ENCODE results near the gene PLXNA4.

The PLXNA4 gene

DNA sequence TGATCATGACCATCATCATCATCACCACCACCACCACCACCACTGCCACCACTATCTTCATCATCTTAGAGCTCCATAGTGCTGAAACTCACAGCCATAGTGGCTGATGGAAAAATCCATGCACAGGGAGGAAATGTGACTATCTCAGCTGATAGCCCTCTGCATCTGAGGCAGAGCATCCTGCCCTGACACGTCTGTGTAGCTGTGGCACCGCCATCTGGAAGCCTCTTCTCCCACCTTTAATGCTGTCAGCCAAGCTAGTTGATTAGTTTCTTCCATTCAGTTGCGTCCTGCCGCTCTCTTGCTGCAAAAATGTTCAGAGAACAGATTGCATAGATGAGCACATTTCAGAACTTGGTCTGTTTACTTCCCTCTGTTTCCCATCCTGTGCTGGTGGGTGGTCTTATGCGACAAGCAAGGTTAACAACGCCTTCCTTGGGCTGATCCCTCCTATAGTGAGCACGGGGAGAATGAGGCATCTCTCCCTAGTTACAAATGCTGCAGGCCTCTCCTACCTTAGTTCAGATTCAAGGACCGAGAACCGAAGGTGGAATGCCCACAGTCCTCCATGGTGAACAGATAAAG, 478.6 kb downstream of the PLXNA4 start:
- no peak for DNase-seq

DNA sequence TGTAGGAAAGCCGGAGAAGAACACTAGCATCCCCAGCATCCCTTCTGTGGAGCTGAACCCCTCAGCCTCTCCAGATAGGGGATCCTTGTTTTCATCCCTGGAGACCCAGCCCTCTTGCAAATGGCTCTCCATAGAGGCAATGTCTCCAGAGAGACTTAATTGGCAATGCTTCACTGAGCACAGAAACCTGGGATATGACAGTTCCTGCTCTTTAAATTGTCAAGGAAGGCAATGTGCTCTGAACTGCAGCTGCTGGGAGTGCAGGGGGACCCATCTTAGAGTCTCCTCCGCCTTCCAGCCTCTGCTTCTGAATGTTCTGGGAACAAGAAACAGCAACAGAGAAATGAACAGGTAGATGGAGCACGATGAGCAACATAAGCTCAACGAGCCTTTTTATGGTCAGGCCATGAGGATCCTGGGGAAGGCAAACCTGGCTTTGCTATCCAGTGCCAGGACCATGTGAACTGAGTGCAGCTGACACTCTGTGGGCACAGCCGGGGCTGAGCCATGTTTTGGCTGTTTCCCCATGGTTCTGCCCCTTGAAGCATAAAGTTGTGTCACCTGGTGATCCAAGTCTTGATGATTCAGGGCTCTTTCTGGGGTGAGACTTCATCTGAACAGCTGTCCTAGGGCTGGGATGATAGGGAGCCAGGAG, 481.0 kb downstream of the PLXNA4 start:
- no peak for DNase-seq

DNA sequence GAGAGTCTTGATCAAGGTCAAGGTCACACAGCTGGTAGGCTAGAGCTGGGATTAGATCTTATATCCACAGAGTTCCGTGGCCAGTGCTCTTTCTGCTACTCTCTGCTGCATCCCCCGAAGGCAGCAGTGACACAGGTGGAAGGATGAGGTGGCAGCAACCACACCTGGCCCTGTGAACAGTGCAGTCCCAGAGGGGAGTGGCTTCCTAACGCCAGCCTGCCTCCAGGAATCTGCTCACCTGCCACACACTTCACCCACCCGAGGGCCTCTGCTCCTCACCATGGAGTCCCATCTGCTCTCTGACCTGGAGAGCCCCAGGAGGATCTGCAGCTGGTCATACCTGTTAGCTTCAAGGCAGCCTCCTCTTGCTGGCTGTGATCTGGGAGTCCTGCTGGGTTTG, 484.2 kb downstream of the PLXNA4 start:
- DNase-seq: no peak

- no peak for DNase-seq
Observed at GRCh38 chr7:132091706-132092105, 484.6 kb downstream of the PLXNA4 start.

DNA sequence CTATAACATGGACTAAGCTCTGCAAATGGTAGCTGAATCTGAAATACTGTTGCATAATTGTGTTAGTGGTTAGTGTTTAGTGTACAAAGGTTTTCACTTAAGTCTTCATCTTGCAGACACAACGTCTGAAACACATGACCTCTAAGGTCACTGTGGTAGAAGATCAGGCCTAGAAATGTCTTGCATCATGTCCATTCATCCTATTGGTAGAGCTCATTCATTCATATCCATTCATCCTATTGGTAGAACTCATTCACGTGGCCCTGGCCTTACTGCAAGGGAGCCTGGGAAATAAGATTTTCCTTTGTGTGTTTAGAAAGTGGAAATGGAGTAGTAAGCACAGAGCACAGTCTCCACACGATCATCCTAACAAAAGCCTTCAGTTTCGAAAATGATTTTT, 485.8 kb downstream of the PLXNA4 start:
- DNase-seq: no peak

DNA sequence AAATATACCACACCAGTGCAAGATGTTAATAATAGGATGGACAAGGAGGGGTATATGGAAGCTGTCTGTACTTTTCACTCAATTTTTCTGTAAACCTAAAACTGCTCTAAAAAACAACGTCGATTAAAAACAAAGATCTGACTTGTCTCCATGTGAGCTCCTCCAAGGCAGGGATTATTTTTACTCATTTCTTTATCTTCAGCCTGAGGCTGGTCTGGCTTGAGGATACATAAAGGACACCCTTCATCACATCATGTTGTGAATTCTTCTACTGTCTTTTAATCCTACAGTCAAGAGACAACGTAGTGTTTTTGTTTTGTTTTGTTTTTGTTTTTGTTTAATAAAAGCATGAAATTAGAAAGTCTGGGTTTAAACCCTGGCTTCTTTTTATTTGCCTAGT, 486.9 kb downstream of the PLXNA4 start:
- no peak for DNase-seq

GRCh38 chr7:132087421-132087820, 488.8 kb downstream of the PLXNA4 start:
- DNase-seq: no peak

DNA sequence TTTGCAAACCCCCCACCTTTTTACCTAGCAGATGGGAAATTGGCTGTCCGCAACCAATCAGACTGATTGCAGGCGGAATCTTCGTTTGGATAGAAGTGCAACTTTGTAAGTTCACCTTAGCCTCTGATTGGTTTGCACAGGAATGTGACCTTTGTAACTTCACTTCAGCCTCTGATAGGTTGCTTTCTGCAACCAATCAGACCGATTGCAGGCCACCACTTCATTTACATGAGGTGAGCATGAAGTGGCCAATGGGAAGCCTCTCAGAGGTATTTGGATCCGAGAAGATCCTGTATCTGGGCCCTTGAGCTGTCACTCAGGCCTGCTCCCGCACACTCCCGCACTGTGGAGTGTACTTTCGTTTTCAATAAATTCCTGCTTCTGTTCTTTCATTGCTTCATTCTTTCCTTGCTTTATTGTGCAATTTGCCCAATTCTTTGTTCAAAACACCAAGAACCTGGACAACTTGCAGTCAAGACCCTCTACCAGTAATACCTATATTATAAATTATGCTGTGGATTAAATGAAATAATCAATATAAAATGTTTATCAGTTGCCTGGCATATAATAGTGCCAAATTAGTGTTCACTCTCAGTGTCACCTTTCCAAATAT, 491.4 kb downstream of the PLXNA4 start:
- DNase-seq: no peak

DNA sequence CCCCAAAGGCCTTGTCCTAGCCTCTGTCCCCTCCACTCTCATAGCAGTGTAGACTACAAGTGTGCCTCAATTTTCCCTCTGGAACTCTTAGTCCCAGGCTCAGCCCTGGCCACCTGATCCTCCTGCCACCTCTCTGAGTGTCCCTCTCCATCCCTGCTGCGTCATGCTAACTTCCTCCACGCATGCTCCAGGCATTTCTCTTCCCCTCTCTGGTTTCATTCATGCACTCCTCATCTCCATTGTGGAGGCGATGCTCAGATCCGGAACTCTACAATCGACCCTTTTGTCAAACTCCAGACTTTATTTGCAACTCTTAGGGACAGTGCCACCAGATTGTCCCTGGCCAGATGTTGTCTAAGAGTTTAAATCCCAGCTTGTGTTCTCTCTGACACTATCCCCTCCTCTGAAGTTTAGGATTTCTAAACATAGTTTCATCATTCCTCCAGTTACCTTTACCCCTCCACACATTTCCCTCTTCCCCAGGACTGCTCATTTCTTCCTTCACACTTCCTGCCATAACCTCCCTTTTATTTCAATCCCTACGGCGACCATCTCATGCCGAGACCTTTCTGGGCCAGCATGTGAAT, 492.6 kb downstream of the PLXNA4 start:
- DNase-seq: no peak

DNA sequence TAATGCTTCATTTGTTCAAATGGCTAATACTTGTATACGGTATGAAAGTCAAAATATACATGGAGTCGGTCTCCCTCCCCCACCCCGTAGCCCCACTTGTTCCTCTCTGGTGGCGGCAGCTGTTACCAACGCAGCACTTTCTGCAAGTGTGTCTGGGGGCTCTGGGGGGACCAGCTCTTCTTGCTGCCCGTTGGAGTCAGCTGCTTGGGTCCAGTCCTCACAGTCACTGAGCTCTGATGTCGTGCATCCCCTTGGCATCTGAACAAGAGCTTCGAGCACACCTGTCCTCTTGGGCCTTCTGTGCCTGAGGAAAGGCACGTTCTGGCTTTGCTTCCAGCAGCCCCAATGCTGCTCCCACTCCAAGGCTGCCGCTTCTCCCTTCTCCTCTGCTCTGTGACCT, 493.1 kb downstream of the PLXNA4 start:
- DNase-seq: no peak

DNA sequence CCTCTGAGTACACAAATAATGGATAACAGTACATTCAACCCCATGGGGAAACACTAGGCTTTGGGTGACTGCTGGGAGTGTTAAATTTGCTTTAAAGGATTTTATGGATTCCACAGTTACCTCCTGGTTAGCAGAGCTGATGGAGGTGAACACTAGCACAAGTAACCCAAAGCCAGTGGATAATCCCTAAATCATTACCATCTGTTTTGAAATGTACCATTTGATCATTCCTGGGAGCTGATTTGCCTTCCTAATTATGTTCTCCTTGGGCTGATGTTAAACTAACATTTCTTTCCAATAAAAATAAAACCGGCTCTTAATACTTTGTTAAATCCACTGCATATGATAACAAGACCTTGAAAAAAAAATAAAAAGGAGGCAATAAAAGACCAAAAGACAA, 493.9 kb downstream of the PLXNA4 start:
- DNase-seq: no peak

- no peak for DNase-seq
Observed at GRCh38 chr7:132081686-132082085, 494.6 kb downstream of the PLXNA4 start.

- no peak for DNase-seq
Observed at GRCh38 chr7:132080967-132081668, 495.2 kb downstream of the PLXNA4 start.

GRCh38 chr7:132080467-132080866, 495.8 kb downstream of the PLXNA4 start:
- DNase-seq: no peak

DNA sequence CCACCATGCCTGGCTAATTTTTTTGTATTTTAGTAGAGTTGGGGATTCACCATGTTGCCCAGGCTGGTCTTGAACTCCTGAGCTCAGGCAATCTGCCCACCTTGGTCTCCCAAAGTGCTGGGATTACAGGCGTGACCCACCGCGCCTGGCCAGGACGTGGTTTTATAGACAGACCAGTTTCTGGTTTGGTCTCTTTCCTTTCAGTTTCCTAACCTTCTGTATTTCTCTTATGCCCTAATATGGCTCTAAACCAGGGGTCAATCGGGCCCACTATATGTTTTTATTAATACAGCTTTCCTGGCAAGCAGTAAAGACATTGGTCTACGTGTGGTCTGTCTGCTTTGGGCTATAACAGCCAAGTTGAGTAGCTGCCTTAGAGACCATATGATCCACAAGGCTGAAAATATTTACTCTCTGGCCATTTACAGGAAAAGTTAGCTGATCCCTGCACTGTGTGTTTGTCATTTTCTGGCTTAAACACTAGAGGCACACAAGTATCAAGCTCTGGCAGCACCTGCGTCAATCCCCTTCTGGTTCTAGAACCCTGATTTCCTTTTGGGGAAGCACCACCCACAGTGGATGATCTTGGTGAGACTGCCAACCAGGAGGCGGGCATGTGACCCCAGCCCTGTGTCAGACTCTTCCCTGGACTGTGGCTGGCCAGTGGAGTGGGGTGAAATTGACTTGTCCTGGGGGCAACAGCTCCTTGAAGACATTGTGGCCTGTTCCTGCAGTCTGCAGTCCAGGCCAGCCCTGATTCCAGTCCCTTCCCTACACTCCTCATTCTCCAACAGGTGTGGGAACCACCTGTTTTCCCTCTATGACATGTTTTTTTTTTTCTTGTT, 497.2 kb downstream of the PLXNA4 start:
- no peak for DNase-seq

GRCh38 chr7:132077971-132078685, 498.1 kb downstream of the PLXNA4 start:
- DNase-seq: no peak

GRCh38 chr7:132076301-132077035, 499.8 kb downstream of the PLXNA4 start:
- DNase-seq: no peak

- no peak for DNase-seq
Observed at GRCh38 chr7:132075515-132075914, 500.8 kb downstream of the PLXNA4 start.

DNA sequence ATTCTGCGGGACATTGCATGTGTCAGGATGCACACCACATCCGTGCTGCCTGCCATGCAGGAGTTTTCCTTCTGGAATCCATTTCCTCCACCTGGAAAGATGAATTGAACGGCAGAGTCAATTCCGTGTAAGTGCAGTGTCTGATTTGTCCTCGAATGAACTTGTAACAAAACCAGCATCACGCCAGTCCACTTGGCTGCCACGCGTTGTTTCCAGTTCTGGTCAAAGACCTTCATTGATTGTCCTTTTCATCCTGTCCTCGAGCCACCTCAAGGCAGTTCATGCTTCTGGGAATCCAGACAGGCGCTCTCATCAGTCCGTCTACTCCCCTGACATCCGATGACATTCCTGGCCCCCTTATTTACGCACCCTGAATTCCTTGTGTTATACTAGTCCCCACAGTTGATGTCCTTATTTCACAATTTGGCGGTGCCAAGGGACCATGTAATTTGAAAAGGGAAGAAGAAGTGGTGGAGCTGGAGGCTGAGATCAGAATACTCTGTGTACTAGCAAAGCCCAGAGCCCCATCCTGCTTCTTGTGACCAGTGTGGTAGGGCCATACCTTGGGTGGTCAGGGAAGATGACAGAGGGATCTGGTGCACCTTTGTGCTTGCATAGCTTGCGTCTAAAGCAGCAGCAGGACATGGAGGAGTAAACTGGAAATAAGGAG, 502.2 kb downstream of the PLXNA4 start:
- DNase-seq: no peak

Data from activated CD4-positive, alpha-beta T cell treated with anti-CD3 and anti-CD28 coated beads, Interleukin-2, amount 50 U/mL, for 1 hour (primary cell).